Superior temporal gyrus (tissue), 1 donor: ENCODE measurements around the gene FAM110A.
"Not testable (repeated sequence)": the region's sequence is repeated elsewhere in the genome, so short reads cannot be mapped to it uniquely, and the experiment has no call there.

Source experiments
- DNase-seq: peaks from one replicate; pipeline ENCODE4 v3.0.0-alpha.2; 2016; ENCODE audit errors: extremely low spot score

Gene FAM110A

GRCh38 chr20:833450-834150, at the start of gene FAM110A:
Gene FAM110A (plus strand): TSS chr20:833715. CDS start chr20:844805, 11,090 bp downstream.
- DNase-seq = peak; percentile 90

- no peak for DNase-seq
Measured at GRCh38 chr20:787825-788224, 45.7 kb upstream of the FAM110A start.

GRCh38 chr20:791056-791455, 42.5 kb upstream of the FAM110A start:
- DNase-seq = no peak

- DNase-seq = no peak
Measured at GRCh38 chr20:792248-792647, 41.3 kb upstream of the FAM110A start.

GRCh38 chr20:796921-797320, 36.6 kb upstream of the FAM110A start:
- DNase-seq = no peak

GRCh38 chr20:798746-799145, 34.8 kb upstream of the FAM110A start:
- DNase-seq = not testable (repeated sequence)

GRCh38 chr20:800026-800425, 33.5 kb upstream of the FAM110A start:
- DNase-seq = not testable (repeated sequence)

GRCh38 chr20:801678-802077, 31.8 kb upstream of the FAM110A start:
- no peak for DNase-seq

GRCh38 chr20:805713-806112, 27.8 kb upstream of the FAM110A start:
- no peak for DNase-seq

GRCh38 chr20:811776-812434, 21.6 kb upstream of the FAM110A start:
- not testable (repeated sequence) for DNase-seq

- not testable (repeated sequence) for DNase-seq
Measured at GRCh38 chr20:812435-812814, 21.1 kb upstream of the FAM110A start.

GRCh38 chr20:813390-813789, 20.1 kb upstream of the FAM110A start:
- no peak for DNase-seq

- DNase-seq = no peak
Measured at GRCh38 chr20:815226-815625, 18.3 kb upstream of the FAM110A start.

GRCh38 chr20:815914-816606, 17.5 kb upstream of the FAM110A start:
- peak; percentile 78 for DNase-seq

GRCh38 chr20:818001-818664, 15.4 kb upstream of the FAM110A start:
- no peak for DNase-seq

- no peak for DNase-seq
Measured at GRCh38 chr20:819680-820322, 13.7 kb upstream of the FAM110A start.

- DNase-seq = no peak
Measured at GRCh38 chr20:820323-820953, 13.1 kb upstream of the FAM110A start.

GRCh38 chr20:821046-821730, 12.3 kb upstream of the FAM110A start:
- no peak for DNase-seq

GRCh38 chr20:821731-822065, 11.8 kb upstream of the FAM110A start:
- no peak for DNase-seq

GRCh38 chr20:822651-823573, 10.6 kb upstream of the FAM110A start:
- DNase-seq = no peak
